ENCODE results near the gene SEL1L3.

The SEL1L3 gene

DNA sequence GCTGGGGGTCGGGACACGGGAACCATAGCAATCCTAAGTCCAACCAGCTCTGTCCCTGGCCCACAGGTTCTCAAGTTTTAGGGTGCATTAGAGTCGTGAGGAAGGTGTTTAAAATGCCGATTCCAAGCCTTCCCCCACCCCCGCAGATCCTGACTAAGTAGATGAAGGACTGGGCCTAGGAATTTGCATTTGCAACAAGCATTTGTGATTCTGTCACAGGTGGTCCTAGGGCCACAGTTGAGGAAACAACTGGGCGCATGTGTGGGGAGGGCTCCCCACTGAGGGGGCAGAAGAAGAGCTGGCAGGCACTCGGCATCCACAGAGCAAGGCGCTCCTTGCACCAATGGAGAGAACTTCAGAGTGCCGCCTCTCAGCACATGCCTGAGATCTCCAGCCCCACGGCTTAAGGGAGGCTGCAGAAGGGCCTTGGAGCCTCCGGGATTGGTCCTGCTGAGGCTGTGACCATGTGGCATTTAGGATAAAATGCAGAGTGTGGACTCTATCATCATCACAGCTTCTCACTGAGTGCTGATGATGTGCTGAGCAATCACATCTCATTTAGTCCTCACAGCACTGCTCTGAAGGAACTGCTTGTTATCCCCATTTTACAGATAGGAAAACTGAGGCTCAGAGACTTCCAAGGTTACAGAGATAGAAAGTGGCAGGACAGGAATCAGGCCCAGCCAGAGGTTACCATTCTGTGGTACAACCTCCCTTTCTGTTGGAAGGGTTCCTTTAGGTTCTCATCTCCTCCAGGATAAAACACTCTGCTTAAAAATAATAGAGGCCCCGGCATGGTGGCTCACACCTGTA lies 16.7 kb downstream of the SEL1L3 start:
- DNase-seq = no peak

DNA sequence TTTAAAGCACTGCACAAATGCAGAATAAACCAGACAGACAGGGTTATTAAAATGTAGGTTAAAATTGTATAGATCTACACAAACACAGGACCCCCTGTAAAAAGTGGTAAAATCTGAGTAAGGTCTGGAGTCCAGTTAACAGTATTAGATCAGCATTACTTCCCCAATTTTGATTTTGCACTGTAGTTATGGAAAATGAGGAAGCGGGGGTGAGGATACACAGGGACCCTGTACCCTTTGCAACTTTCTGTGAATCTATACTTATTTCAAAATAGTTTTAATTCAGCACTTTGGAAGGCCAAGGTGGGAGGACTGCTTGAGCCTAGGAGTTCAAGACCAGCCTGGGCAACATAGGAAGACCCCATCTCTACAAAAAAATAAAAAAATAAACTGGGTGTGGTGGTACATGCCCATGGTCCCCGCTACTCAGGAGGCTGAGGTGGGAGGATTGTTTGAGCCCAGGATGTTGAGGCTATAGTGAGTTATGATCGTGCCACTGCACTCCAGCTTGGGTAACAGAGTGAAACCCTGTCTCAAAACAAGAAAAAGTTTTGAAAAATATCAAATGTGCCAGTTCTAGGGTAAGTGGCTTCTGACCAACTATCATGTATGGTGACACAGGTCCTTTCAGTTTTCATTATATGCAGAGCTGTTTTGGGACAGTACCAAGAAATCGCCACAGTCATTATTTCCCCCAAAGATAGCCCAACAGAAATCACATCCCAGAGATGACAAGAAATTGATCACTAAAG lies 17.7 kb downstream of the SEL1L3 start:
- DNase-seq = no peak

DNA sequence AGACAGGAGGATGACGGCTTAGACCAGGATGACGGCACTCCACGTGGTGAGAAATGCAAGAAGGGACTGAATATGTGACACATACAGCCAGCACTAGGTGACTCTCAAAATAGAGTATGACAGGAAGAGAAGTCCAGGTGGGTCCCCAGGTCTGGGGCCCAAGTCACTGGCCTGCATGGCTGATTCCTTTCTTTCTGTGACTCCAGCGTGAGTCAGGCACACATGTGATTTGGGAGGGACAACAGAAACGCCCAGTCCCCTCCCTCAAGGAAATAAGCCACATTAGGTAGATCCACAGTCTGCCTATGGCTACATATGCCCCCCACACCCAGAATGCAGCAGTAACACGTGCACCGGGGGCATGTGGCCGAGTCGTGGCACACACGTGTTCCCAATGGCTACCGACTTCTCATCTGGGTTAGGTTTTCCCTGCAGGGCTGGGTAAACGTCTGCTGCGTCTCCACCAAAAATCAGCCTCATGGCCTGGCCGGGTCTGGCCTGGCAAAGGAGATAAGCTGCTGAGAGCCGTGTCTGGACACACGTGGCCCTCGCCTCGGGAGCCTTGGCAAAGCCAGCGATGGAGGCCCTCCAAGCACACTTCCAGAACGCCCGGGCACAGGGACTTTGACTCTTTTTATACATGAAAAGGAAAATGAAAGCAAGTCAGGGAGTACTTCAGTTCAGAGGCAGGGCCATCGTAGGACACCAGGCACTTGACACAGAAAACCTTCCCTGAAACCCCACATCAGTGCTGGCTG lies 19.3 kb downstream of the SEL1L3 start:
- DNase-seq = no peak

DNA sequence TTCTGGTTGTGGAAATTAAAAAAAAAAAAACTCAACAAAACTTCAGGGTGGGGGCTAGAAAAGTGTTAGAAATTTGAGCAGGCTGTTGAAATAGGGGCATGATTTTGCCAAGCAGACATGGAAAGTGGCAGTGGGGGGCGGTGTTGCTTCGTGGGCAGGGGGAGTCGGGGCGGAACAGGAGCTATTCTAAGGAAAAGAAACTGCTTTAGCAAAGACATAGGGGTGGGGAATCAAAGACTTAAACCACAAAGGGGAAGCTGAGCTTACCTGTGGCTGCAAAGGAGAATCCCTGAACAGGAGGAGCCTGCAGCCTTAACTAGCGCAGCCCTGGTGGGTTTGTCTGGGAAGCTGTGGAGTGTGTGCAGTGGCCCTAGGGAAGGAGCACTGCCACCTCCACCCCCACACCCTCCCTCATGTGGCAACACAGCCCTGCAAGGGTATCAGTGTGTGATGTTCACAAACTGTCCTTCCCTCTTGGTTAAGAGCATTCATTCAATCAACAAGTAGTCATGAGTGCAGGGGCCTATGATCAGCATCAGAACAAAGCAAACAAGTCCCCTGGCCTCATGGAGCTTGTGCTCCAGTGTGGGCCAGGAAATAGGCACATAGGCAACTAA lies 20.5 kb downstream of the SEL1L3 start:
- DNase-seq = peak; percentile 30 to 40

DNA sequence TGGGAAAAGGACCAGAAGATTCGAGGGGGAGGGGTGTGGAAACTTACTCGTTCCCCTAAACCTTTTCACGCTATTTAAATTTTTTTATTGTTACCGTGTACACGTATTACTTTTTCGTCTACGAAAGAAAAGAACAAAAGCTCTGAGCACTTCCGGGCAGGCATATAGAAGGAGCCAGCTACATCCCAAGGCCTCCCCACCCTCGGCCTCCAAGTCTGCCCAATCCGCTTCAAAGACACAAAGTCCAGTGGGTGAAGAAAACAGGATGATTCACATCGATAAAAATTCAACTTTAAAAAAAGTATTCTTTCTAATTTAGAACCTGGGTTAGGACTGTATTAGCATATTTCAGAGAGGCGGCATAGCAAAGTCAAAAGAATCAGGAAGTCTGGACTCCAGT lies 23.1 kb downstream of the SEL1L3 start:
- no peak for DNase-seq

DNA sequence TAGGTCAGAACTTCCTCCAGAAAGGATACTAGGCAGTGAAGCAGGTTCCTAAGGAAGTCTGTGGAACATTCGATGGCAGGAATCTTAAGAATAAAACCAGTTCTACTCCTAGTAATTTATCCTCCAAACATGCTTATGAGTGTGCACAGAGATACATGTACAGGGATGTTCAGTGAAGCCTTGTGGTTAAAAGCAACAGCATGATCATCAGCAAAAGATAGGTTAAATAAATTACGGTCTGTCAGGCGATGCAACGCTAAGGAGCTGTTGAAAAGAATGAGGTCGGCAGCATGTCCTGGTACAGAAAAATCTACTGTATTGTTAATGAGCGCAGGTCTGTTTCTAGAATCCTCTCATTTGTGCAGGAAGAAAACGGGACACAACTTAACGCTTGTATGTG lies 23.6 kb downstream of the SEL1L3 start:
- DNase-seq = no peak

DNA sequence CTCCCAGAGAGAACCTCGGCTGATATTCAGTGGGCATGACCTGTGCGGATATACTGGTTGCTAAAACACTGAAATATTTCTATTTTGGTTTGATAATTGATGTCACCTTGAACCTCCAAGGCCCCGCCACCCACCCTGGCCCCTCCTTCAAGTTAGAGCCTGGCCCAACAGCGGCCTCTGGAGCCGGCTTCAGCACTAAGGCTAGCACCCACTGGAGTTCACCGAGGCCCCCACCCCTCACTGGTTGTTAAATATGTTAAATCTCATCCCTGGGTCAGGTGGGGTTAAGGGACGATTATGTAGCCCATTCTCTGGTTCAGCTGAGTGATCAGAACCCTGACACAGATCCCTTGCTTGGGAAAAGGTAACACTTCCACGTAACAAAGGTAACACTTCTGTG lies 24.3 kb downstream of the SEL1L3 start:
- DNase-seq = no peak

DNA sequence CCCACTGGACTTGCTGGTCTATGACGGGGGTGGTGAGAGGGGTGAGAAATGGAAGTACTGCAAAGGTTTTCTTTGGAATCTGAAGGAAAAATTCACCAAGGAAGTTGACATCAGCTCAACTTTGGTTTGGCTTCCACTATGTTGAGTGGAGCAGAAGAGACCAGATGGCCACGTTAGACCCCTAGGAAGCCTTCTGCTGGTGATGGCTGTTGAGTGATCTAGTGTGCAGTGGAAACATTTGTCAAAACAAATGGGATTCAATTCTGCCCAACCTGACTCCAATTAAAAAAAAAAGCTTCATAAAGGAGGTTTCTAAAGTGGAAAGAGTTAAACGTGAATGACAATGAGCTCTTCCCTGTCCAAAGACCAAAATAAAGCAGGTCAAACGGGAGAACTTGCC lies 25.7 kb downstream of the SEL1L3 start:
- no peak for DNase-seq

DNA sequence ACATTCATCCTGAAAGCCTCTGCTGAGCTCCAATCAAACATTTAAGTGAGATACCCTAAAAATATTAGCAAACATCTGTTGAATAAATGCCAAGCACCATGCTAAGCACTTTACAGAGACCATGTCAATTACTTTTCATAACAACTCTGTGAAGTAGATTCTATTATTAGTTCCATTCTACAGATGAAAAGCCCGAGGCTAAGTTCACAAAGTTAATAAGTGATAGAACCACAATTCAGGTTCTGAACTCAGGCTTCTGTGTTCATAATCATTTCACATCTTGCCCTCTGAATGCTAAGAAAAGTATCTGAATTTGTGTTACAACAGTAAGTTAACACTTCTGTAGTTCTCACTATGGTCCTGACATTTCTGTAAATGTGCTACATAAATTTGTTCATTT lies 27.4 kb downstream of the SEL1L3 start:
- no peak for DNase-seq

DNA sequence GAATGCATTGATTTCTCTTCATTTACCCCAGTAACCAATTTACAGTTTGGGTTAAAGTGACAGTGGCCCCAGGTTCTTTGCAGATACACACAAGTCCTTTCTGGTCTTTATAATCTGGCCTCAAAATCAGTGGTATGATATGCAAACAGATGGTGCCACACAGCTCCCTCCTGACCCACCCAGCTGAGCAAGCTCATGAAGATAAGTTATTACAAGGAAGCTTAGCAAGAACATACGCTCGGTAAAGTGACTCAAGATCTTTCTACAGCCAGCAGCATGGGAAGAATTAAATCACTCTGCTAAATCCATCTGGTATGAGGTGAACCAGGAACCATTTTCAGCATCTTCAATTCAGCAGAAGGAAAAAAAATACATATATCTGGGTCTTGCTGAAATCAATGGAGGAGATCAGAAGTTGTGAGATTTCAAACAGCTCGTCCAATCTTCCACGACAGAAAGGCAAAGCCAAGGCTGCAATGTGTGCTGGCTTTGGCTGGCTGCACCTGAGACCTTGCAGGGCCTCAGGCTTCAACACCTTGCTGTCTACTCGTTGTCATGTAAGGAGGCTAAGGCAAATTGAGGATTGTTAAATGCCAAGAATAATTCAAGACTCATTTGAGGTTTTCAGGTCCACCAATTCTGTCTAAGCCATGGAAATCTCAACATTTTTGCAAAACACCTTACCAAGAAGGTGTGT lies 28.2 kb downstream of the SEL1L3 start:
- DNase-seq = no peak

DNA sequence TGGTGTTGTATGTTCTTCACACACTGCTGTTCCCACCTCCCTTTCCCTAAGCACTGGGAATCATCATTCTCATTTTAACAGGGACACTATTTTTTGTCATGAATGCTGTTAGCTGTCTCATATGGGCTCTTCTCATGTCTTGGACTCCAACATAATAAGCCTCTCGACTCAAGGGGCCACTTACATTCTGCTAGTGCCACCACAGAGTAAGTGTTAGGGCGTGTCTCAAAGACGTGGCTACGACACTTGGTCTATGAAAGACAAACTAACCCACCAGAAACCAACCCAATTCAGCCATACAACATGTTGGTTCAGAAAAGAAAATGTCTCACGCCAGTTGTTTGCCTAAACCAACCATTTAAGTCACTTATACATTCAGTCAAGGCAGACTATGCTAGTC lies 32.2 kb downstream of the SEL1L3 start:
- DNase-seq = no peak

DNA sequence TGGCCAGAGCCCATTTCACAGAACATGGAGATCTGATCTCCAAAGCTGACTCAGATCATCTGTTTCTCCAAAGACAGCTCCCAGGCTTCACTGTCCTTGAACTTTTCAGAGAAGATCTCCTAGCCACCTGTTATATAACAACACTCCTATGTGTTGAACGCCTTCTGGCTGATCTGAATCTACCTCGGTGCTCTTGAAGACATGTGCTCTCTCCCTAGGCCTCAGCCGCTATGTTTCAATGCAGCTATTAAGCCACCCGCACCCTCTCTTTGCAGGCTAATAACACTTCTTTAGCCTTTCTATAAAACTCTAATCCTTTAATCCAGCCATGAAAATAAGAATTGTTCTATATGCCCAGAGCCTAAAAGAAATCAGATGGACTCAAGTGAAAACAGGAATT lies 34.9 kb downstream of the SEL1L3 start:
- no peak for DNase-seq

DNA sequence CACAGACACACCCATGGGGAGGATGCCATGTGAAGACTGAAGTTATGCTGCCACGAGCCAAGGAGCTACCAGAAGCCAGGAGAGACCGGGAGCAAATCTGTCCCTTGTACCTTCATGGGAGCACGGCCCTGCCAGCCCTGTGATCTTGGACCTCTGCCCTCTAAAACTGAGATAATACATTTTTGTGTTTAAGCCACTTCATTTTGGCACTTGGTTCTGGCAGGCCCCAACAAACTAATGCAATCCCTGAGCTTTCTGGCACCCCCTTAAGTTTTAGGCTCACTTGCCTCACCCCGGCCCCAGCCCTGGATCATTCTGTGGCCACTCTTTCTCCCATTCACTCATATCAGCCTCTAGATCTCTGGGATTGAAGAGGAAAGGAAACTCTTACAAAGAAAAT lies 35.4 kb downstream of the SEL1L3 start:
- no peak for DNase-seq

DNA sequence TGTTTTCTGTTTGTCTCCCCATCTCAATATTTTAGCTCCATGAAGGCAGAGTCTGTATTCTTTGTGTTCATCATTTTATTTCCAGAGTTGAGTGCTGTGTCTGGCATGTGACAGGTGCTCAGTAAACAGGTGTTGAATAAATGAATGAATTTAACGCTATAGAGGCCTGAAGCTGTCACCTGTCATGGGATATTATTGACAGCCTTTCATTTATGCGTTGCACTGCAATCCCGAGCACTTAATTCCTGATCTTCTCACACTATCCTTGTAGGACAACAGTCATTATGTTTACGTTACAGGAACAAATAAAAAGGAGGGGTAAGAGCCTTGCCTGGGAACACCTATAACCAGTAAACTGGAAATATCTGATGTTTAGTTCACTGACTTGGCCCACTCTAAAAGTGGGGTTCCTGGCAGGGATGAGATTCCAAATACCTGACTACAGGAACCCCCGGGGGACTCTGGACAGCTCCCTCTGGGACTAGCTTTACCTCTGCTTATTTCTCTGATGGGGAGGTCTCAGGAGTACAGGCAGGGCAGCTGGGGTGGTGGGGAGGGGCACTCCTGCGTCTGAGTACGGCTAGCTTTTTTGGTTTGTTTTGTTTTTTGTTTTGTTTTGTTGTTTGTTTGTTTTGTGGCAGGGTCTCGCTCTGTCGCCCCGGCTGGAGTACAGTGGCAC lies 36.6 kb downstream of the SEL1L3 start:
- no peak for DNase-seq

DNA sequence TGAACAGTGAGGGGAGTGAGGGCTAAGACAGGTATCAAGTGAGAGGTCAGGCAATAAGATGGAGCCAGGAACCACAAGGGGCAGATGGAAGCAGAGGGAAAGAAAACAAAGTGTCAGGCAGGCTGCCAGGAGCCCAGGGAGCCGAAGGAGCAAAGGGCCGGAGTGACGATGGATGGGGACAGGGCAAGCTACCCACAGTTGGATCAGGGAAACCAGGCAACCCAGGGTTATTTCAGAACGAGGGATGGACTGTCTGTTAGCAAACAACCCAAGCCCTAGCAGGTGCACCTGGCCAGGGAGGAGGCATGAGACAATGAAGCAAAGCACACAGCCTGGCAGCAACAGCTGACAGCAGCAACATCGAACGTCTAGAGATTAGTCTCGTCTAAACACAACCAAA lies 39.2 kb downstream of the SEL1L3 start:
- no peak for DNase-seq

DNA sequence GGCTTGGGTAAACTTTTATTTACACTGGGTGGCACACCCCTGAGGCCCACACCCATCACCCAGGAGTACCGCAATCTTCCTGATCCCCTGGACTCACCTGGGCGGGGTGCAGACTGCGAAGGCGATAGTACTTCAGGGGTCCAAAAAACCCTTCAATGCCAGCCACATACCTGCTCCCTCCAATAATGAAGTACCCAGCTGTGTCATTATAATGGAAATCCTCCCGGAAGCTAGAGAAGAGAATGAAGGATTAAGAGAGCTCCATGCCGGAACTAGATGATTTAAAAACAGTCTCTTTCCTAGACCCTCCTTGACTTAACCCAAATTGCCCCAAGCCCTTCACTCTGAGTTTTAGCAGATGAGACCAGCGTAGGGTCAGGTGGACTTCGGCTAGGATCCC lies 40.9 kb downstream of the SEL1L3 start:
- no peak for DNase-seq

DNA sequence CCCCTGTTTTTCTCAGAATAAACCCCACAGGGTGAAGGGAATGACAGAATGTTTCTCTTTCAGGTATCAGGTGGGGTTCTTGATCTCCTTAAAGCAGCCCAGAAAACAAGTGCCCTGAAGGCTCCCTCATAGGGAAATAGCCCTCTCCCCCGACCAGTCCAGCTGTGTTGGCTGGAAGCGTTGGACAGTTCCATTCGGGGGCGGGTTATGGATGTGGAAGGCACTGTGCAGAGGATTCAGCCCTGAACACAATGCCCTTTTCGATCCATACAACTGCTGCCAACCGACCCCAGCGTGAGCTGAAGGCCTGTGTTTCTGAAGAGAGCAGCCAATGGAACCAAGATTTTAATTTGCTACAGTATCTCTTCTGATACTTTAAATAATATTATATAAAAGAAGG lies 41.5 kb downstream of the SEL1L3 start:
- no peak for DNase-seq

DNA sequence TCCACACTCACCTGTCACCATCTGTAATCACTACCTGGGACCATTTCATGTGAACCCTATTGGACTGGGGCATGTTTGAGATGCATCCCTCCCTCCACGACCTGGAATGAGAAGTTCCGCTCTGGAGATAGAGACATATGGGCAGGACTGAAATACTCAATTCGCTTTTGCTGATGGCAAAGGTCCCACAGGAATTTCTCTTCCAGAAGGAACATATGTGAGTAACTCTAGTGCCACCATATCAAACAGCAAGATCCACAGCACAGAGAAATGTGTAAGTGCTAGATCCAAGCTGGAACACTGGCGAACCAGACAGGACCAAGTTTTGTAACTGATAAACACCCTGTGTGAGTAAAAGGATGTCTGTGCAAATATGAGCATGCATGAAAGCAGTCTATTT lies 43.9 kb downstream of the SEL1L3 start:
- DNase-seq = no peak

DNA sequence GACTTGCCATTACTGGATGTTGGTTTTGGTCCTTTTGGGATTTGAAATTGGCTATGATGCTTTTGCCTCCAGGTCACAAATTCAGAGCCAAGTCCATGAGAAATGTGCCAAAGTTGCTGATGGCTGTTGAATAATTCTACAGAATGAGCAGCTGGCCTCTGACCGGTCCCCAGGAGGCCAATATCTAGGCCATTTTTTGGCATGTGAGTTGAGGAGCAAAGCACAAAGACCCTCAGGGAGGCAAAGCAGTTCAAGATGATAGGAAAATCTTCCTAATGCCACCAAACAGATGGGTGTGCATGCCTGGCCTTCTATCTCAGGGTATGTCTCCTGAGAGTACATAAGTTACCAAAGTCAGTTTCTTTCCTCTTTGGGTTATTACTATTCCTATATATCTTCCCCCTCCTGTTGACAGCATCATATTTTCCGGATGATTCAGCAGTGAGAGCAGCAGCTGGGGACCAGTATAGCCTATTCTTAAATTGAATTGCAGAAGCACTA lies 44.4 kb downstream of the SEL1L3 start:
- DNase-seq = no peak

DNA sequence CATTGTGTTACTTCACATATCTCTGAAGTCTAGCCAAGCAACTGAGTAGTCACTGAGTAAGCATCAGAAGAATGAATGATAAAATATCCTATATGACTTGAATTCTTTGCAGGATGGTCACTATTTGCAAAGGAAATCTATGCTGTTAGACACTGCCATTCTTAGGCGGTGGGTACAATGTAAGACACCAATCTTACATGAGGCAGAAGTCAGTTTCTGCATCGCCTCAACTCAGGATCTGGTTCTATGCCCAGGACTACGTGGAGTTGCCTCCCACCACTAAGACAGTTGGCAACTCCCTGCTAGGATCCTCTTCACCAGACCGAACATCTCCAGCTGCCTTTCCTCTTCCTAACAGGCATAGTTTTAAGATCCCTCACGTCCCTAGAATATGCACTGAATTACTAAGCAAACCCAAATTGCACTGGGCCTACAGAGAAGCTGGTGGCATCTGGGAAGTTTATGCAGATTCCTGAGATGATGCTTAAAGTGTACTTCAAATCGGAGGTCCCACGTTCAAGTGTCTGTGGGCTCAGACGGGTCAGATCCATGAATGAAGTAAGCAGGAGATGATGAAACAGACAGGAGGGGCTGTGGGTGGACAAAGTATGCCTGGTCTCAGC lies 45.6 kb downstream of the SEL1L3 start:
- no peak for DNase-seq

DNA sequence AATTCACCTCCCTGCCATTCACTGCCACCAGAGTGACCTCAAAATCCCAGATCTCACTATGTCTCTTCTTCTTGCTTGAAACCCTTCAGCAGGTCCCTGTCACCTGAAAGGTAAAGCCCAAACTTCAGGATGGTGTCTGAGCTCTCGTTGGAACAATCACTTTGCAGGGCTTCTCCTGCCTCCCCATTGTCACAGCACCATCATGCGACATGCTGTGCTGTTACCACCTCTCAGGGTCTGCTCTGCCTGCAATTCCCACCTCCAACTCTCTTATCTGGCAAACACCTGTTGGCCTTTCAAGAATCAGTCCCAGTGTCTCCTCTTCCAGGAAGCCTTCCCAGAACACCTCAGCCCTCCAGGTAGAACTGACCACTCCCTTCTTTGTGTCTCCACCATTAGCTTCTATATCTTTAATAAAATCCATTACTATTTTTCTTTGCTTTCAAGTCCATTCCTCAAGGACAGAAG lies 46.2 kb downstream of the SEL1L3 start:
- DNase-seq = no peak

All from activated CD4-positive, alpha-beta T cell treated with anti-CD3 and anti-CD28 coated beads for 4 hours (primary cell).